Mesenteric fat pad (tissue), 1 donor: ENCODE data around the gene OR4E2. TPM values are rescaled to one million over a fixed set of nuclear protein-coding genes. Genes with fewer than 3 reads are reported as not detected.
"Not testable (repeated sequence)": the region's sequence is repeated elsewhere in the genome, so short reads cannot be mapped to it uniquely, and the experiment has no call there.

Source experiments
- DNase-seq: peaks from one replicate; pipeline ENCODE4 v3.0.0-alpha.2; 2020; ENCODE audit warnings: low spot score
- total RNA-seq: library from RNA; stranded (reverse); fragmentation: NEBNext Ultra II Directional; extraction: Animal tissue kit (Norgen Biotek cat#: 25700); gene quantifications from one replicate; pipeline ENCODE4 v1.2.1, GENCODE V29; 2021
- donor health status: DM: yes; HTN: yes; CAD: no.

The OR4E2 gene
- total RNA-seq, 1 donor from 2014 or later = not detected

- no peak for DNase-seq
Observed at GRCh38 chr14:21694425-21694824, 40.8 kb downstream of the OR4E2 start.

- not testable (repeated sequence) for DNase-seq
Observed at GRCh38 chr14:21697662-21698061, 44.0 kb downstream of the OR4E2 start.

GRCh38 chr14:21698538-21698937 is 44.9 kb downstream of the OR4E2 start:
- not testable (repeated sequence) for DNase-seq

- DNase-seq = no peak
Observed at GRCh38 chr14:21699551-21699950, 45.9 kb downstream of the OR4E2 start.

GRCh38 chr14:21702316-21702715 is 48.7 kb downstream of the OR4E2 start:
- DNase-seq = no peak

GRCh38 chr14:21703357-21704326 is 50.0 kb downstream of the OR4E2 start:
- DNase-seq = no peak

- DNase-seq = no peak
Observed at GRCh38 chr14:21704338-21704737, 50.7 kb downstream of the OR4E2 start.

GRCh38 chr14:21711360-21711961 is 57.8 kb downstream of the OR4E2 start:
- no peak for DNase-seq

GRCh38 chr14:21712036-21712435 is 58.4 kb downstream of the OR4E2 start:
- DNase-seq = no peak

- DNase-seq = no peak
Observed at GRCh38 chr14:21714318-21714929, 60.8 kb downstream of the OR4E2 start.

Other genes with a start within 250 kb of the OR4E2 start
- gene CHD8, start 197.7 kb upstream of the OR4E2 start, total RNA-seq = 60.9 TPM
- gene RAB2B, start 176.9 kb upstream of the OR4E2 start, total RNA-seq = 24.2 TPM
- 85.0 TPM for gene TOX4, start 176.6 kb upstream of the OR4E2 start, total RNA-seq
- gene METTL3, start 142.5 kb upstream of the OR4E2 start, total RNA-seq = 37.0 TPM
- 2.6 TPM for gene SALL2, start 127.5 kb upstream of the OR4E2 start, total RNA-seq
- gene OR10G3, start 73.8 kb upstream of the OR4E2 start, total RNA-seq = not detected
- not detected for gene OR10G2, start 18.9 kb upstream of the OR4E2 start, total RNA-seq
- not detected for gene OR4E1, start 20.0 kb downstream of the OR4E2 start, total RNA-seq